T-helper 1 cell (primary cell): Measurements from ENCODE around the gene PTPRM.

Experiments
- DNase-seq, 5 donors: peaks; one replicate each; pipeline ENCODE4 v3.0.0-alpha.2; 2012 to 2020

Gene PTPRM

DNA sequence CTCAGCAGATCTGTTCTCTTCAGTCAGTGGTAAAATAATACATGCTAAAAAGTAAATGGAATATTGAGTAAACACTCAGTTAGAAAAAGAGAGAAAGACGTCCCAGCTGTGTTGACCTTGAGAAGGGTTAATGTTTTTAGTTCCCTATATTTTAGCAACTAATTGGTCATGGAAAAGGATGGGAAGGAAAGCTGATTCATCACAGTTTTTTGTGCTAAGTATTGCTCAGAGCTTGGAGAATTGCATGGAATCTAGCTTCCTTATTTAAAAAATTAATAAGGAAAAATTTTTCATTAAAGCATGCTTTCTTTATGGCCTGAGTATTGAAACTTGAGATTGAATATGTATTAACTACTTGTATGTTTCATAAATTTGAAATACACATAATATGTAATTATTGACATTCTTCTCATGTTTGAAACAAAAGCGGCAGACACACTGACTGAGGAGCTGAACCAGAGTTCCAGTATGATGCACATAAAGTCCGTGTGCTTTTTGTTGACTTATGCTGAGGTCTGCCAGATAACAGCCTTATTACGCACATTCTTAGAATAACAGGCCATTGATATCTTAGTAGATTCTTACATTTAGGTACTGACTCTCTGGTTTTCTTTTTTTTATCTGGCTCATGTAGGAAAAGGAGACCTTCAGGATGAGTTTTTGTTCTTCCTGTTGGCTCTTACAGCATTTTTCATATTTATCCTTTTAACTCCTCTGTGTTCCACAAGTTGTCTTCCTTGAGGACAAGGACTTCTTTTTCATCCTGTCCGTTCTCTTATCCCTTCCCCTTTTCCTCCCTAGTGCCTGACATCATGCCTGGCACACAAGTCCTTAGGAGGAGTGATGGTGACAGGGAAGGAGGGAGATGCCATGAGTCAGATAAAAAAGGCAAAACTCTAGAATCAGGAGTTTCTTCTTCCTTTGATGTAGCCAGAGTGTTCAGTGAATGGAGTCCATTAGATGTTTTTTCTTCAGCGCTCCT is 194.1 kb downstream of the PTPRM start:
- no peak for DNase-seq

DNA sequence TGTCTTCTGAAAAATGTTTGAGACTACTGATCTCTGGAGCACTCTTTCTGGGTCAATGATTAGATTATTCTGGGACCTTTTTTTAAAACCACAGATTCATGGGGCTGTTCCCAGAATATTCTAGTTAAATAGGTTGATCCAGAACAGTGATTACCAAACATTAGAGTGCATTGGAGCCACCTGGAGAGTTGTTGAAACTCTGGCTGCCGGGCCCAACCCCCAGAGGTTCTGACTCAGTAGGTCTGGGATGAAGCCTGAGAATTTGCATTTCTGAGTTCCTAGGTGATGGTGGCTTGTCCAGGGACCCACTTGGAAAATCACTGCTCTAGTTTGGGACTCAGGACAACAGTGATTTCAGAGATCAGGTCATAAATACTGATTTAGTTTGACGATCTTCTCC is 197.3 kb downstream of the PTPRM start:
- no peak for DNase-seq

DNA sequence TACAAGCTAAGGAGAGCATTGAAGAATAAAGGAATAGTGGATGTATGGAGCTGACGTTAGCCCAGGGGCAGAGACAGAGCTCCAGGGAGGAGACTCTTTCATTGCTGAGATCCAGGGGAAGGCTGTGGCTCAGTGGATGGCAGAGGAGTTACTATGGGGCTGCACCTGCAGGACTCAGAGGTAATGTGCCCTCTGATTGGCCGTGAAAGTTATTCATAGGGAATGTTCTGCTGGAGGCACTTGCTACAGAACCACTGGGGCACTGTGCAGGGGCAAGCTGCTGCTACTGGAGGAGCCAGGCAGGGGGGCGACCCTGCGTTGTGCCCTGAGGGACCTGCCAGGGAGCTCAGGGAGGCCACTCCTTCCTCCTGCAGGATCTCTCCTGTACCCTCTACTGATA is 199.2 kb downstream of the PTPRM start:
- no peak for DNase-seq

DNA sequence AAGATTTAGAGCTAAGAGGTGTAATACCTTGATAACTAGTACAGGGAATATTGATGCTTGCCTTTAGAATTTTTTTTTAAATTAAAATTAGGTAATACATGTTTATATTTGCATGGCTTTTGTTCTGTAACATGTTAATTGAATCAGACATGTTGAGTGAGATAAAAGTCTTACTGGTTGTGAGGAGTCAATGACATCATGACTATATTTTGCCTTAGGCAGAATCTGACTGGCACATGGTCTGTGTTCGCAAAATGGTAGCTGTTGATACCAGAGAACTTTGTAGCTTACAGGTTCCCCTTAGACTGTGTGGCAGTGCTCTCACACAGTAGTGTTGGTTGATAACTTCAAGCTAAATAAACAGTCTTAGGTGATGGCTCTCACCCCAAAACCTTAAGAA is 199.7 kb downstream of the PTPRM start:
- no peak for DNase-seq

DNA sequence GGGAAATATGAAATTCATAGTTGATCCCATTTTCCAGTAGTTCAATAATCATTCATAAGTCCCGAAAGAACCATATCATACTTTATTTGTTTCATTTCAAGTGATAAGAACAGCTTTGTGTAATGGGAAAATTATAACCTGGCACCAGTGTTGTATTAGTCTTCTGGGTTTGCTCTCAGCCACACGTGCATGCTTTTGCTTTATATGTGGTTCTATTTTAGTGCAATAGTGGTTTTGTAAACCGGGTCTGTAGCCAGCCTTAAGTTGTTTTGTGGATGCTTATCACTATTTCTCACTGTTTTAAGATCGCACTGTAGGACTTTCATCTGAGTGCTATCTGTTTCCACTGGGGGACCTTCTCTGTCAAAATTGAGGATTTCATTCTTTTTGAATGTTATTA is 203.8 kb downstream of the PTPRM start:
- no peak for DNase-seq

DNA sequence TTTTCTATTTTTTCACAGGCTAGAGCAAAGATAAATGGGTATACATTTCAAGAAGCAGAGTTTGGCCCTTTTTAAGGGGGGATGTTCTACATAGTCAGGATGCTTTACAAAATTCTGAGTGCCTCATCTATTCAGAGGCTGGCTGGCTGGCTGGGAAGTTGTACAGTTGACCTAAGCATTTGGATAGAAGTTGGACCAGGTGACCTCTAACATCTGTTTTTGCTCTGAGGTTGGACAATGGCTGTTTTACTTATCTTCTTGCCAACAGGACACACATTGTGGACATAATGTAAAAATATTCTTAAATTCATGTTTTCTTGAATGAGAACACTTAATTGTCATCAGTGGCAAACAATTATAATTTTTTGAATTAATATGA is 205.4 kb downstream of the PTPRM start:
- no peak for DNase-seq

DNA sequence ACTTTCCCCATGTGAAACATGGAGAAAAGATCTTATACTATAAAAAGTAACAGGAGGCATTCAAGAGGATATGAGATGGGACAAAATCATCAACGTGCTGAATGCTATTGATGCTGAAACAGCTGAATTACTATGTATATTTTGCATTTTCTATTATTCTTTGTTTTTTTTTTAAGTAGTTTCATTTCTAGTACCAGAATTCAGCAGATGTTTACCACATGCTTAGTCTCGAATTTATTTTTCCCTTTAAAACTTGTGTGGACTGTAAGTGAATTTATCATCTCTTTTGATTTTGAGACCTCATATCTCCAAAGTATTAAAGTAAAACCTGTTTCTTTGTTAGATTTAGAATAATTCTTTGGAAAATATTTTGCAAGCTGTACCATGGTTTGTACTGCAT is 205.8 kb downstream of the PTPRM start:
- no peak for DNase-seq

DNA sequence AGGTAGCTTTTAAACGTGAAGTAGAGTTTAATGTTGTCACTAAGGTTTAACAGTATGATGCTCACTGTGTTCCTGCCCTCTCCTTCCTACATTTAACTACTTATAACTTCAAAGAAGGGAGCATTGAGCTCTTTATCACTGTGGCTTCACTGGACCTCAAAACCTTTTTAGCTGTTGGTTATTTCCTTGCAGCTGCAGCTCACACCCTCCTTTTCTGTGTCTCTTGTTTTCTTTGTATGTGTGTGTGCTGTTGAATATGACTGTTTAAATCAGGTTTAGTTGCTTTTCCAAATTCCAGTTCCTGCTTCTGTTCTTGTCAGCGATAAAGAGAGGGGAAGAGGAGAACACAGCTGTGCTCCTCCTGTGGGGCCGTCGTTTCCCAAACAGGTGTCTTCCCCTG is 208.0 kb downstream of the PTPRM start:
- no peak for DNase-seq

DNA sequence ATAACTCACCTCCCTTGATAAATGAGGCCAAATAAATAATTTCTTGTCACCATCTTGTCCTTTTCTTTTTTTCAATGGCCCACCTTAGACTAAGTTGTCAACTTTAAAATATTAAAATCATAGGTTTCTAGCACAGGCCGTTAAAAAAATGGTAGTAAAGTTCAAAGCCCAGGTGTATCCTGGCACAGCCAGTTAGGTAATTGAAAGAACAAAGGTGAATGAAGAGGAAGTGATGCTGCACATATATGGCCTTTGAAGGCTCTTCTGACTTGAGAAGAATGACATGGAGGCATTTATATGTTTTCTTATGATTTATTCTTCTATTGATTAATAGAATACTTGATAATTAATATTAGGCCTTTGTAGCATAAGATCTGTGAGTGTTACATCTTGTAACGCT is 208.7 kb downstream of the PTPRM start:
- no peak for DNase-seq

DNA sequence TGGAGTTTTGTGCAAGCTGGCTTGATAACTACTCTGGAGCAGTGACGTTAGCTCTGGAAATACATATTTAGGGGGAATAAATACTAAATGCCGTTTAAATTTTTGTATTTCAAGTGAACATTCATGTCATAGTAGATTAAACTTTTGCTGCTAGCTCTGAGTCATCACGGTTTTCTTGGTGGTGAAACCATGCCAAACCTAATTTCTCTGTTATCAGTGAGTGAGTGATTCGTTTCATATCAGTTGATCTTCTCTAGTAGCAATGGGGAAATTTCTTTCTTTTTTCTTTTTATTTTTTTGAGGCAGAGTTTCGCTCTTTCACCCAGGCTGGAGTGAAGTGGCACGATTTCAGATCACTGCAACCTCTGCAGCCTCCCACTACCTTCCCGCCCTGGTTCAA is 211.1 kb downstream of the PTPRM start:
- no peak for DNase-seq

DNA sequence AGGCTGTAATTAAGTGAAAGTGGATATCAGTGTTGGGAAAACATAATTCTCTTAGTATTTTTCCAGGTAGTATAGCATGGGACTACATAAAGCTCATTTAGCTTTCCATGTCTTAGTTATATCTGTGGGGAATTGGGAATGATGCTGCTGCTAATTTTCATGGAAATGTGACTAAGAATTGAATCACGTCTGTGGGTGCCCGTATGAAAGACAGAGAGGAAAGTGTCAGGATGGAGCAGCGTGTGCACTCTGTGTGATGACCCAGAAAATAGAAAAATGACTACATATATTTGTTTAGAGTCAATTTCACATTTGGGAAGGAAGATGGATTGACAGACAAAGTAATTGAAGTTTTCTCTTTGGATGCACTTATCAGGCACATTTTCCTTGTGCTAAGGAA is 212.1 kb downstream of the PTPRM start:
- no peak for DNase-seq

DNA sequence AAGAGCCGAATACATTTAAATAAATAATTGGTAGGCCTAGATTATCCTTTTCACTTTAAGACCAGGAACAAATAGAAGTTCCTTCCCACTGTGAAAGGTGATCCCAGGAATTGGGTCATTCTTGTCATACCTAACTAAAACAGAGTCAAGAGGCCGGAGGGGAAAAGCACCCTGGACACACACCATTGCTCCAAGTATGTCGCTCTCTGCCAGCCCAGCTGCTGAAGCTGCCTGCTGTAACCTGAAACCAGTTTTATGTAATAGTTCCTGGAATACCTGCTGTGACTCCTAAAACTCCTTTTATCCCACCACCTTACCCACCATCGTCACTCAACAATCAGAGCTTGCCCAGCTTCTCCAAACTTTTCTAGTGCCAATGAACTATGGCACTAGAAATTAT is 217.1 kb downstream of the PTPRM start:
- no peak for DNase-seq

DNA sequence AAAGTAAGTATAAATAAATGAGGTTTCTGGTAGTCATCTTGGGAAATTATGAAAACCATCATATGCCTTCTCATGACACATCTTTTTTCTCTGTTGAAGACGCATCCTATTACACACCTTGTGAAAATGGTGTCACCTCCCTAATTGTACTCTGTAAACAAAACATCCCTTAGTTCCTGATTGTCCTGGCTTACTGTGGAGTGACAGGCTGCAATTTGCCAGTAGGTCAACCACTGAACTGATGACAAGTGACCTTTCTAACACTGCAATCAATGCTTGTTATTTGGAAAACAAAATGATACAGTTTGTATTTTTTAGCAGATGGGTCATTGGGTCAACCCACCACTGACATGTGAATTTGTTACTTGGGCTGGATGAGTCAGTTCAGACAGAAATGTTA is 219.5 kb downstream of the PTPRM start:
- no peak for DNase-seq

DNA sequence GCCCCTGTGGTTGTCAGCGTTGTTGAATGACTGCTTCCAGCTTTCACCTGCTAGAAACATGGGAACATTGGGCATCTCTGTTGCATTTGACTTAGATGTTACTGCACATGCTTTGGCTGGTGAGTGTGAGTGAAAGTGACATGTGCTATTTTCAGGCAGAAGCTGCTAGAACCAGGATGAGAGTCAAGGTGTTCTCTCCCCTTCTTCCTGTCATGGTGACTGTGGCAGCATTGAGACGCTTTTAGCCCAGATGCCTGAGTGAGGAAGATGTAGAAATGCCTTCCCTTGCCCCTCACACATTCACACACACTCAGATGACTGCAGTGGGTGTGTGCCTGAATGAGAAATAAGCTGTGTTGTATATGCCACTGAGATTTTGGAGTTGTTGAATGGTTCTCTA is 220.2 kb downstream of the PTPRM start:
- no peak for DNase-seq

DNA sequence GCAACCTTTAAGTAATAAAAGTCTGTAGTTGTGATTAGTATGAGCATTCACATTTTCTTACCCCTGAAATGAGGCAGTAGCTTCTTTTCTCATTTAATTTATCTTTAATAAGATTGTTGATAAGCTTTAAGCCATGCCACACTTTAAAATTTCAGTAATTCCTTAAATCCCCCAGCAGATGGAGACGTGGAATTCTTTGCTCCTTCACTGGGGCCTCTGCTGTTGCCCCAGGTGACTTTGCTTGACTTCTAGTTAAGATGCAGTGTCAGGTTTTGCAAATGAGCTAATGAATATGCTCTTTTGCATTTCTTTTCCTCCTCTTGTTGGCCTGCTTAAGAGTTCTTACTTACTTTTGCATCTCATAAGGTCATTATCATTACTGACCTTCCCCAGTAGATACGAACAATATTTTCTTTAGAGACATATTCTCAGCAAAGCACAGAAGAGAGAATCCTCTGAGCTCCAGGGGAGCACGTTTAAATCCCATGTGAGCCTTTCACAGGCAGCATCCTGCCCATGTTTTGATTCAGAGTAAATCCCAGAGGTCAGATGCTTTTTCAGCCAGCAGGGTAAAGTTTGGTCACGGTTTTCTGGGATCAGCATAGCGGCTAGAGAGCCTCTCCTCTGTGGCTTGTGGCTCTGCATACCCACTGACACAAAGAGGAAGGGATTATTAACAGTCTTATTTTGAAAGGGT is 222.9 kb downstream of the PTPRM start:
- DNase-seq, result no peak

DNA sequence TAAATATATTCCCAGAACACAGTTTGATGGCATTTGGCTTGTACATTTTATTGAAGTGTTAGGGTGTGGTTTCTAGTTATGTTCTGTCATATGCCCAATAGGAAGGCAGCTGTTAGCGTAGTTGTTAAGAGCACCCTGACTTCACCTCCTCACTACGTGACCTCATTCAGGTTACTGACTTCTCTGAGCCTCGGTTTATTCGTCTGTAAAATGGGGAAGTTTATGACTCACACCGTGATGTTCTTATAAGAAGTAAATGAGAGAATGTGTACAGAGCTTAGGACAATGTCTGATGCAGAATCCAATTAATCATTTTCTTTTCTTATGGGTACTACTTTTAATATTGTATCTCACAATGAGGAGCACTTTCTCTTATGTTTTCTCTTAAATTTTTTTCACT is 226.0 kb downstream of the PTPRM start:
- DNase-seq, result no peak

DNA sequence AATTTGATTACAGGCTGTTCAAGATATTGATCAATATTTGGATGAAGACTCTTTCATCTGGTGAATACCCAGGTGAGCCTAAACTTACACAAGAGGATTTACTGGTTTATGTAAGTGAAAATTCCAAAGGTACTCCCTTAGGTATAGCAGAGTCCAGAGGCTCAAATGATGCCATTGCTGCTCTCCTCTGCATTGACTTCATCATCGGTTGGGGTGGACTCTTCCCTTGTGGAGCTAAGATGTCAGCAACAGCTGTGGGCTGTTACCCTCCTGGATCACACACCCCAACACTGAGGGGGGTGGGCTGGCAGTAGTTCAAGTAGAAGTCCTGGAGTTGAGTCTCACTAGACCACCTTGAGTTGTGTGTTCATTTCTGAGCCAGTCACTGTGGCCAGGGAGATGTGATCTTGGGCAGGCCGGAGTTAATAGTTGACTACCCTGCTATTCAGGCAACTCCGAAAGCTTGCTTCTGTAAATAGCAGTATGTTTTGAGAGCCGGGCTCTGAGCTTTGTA is 236.9 kb downstream of the PTPRM start:
- DNase-seq, result no peak

DNA sequence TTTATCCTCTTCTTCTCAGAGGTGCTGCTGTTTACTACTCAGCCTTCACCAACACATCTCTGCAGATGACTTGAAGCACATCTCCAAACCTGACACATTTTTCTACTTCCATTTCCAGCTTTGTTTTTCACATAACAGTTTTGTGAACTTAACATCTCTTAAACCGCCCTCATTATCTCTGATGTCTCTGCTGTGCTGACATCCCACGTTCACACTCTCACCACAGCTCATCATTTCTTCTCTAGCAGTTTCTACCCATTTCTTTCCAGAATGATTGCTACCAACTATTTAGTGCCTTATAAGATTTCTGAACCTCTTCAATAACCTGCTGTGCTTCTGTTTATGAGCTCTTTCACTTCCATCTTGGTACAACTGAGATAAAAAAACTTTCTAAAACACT is 238.0 kb downstream of the PTPRM start:
- no peak for DNase-seq

DNA sequence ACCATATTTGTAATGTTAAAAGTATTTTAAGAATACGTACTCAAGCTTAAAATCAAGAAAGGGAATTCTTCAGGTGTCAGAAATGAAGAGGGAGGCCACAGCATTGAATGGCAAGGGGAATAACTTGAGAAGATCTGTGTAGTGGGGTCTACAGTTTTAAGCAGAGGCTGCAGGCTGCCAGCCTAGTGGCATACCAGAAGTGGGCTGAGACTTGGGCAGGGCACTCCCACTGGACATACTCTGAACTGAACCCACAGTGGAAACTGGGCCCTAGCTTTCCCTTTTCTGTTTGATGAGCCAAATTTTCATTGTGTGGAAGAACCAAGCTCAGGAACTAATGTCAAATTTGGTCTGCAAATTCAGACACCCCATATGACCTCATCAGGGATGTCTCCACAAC is 238.8 kb downstream of the PTPRM start:
- no peak for DNase-seq

DNA sequence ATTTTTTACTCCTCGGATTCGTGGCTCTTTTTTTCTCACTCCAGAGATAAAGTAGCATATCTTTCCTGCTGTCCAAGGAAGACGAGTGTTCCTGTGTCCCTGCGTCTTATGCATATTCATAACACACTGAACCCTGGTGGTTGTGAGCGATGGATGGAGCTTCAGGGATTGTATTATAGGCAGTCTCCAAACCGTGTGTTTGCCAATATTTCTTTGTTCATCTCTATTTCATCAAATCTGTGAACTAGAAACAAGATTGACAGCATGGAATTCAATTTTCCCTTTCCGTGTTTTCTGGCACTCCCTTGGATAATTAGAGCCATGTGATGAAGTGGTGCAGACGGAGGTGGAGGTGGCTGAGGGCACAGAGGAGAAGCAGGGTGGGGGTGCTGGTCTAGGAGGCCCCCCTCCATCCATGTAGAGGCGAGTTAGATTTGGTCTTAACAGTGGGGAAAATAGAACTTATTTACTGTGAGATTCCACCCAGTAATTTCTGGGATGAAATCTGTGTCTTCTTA is 240.9 kb downstream of the PTPRM start:
- no peak for DNase-seq

DNA sequence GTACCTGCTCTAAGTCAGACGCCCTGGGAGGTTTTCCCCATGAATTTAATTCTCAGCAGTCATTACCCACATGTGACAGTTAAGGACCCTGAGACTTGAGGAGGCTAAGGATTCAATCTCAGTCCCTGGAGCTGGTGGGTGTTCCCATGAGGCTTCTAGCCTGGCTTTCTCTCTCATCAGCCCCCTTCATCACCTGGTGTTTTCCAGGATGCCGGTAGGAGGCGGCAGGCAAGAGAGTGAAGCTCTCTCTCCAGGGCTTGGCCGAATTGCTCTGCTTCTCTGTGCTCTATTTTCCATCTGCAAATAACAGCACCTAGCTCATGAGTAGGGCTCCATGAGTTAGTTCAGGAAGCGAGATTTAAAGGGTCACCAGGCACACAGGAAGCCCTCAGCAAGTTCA is 241.9 kb downstream of the PTPRM start:
- no peak for DNase-seq

DNA sequence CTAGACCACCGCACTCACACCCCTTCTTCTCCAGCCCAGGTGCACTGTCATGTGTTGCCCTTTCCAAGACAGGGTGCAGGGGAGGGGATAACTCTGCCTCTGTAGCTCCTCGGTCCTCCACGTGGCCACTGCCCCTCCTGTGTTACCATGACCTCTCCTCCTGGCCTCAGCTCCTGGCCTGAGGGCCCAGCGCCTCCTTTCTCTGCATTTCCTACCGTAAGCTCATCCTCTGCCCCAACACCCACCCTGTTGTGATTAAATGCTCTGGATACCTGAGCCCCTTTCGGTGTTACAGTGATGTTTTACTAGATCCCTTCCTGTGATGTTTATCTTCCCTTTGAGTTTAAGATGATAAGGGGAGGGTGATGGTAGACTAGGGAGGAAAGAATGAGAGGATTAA is 242.3 kb downstream of the PTPRM start:
- DNase-seq, result no peak

DNA sequence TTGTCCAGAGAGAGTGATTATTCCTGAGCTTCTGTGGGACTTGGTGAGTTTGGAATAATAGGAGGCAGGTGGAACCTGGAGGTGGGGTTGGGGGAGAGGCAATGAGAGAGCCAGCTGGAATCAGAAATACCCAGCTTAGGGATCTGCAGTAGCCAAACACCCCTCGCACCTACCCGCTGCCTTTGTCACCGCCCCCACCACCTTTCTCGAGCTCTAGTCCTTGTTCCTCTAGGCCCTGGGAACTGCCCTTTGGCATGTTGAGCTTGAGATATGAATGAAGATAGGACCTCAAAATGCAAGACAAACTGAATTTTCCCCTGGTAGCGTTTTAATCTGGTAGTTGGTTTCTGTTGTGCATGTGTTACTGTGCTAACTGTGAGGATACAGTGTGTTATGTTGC is 242.9 kb downstream of the PTPRM start:
- no peak for DNase-seq
